ENCODE measurements around the gene POLD2. TPM values are rescaled to one million over a fixed set of nuclear protein-coding genes. Genes with fewer than 3 reads are reported as not detected.

Gene POLD2
- total and polyA plus RNA-seq, 3 experiments from 2014 or later = 74.1 to 291 (median 279) TPM

GRCh38 chr7:44110719-44111635, 12.4 kb downstream of the POLD2 start:
- Histone ChIP-seq H3K4me1 (ENCODE audit: insufficient read depth, low read length) (no peaks in the 10 kb centered on the region), H3K27me3 (ENCODE audit: insufficient read depth, low read length, poor library complexity, severe bottlenecking) (no peaks in the 10 kb centered on the region), H3K36me3 (ENCODE audit: insufficient read depth, low read length) (peaks cover 4% of the 10 kb centered on the region), H3K27ac (ENCODE audit: low read depth, low read length) (no peak overlapping the region), H3K9me3 (ENCODE audit: low read length) (no peaks in the 10 kb centered on the region), H3K4me3 (ENCODE audit: low read length) (no peak overlapping the region)
- no peaks in the 10 kb centered on the region for H3K9me3 Mint-ChIP-seq
- H3K27me3 Mint-ChIP-seq = peaks cover 0 to 10% of the 10 kb centered on the region in 2 donors
- no peak for DNase-seq
- POLR2A ChIA-PET = no interaction called here
- H3K4me3 Mint-ChIP-seq = no peak overlapping the region
- no peak overlapping the region for H3K27ac Mint-ChIP-seq
- H3K36me3 Mint-ChIP-seq = peaks cover 0 to 21% (median 4%) of the 10 kb centered on the region in 3 donors
- H3K4me1 Mint-ChIP-seq = peaks cover 0 to 1% (median under 1%) of the 10 kb centered on the region in 3 donors
- CTCF ChIA-PET = interaction anchor here (1.4 kb wide), 1 partner anchor 13 kb away, joined by 3 read pairs; the partner anchor contains the start of gene POLD2

GRCh38 chr7:44109991-44110390, 13.4 kb downstream of the POLD2 start:
- peaks cover 6 to 11% (median 9%) of the 10 kb centered on the region in 3 donors for H3K4me1 Mint-ChIP-seq
- CTCF ChIA-PET = no interaction called here
- Histone ChIP-seq H3K27me3 (ENCODE audit: insufficient read depth, low read length, poor library complexity, severe bottlenecking) (no peaks in the 10 kb centered on the region), H3K9me3 (ENCODE audit: low read length) (no peaks in the 10 kb centered on the region), H3K4me1 (ENCODE audit: insufficient read depth, low read length) (peaks cover 8% of the 10 kb centered on the region), H3K4me3 (ENCODE audit: low read length) (no peak overlapping the region), H3K27ac (ENCODE audit: low read depth, low read length) (no peak overlapping the region), H3K36me3 (ENCODE audit: insufficient read depth, low read length) (peaks cover 4% of the 10 kb centered on the region)
- POLR2A ChIA-PET = no interaction called here
- peaks cover 0 to 12% (median 2%) of the 10 kb centered on the region in 3 donors for H3K36me3 Mint-ChIP-seq
- no peak overlapping the region for H3K4me3 Mint-ChIP-seq
- no peak overlapping the region for H3K27ac Mint-ChIP-seq
- peaks cover 10 to 20% of the 10 kb centered on the region in 2 donors for H3K27me3 Mint-ChIP-seq
- DNase-seq = no peak
- H3K9me3 Mint-ChIP-seq = no peaks in the 10 kb centered on the region

DNA sequence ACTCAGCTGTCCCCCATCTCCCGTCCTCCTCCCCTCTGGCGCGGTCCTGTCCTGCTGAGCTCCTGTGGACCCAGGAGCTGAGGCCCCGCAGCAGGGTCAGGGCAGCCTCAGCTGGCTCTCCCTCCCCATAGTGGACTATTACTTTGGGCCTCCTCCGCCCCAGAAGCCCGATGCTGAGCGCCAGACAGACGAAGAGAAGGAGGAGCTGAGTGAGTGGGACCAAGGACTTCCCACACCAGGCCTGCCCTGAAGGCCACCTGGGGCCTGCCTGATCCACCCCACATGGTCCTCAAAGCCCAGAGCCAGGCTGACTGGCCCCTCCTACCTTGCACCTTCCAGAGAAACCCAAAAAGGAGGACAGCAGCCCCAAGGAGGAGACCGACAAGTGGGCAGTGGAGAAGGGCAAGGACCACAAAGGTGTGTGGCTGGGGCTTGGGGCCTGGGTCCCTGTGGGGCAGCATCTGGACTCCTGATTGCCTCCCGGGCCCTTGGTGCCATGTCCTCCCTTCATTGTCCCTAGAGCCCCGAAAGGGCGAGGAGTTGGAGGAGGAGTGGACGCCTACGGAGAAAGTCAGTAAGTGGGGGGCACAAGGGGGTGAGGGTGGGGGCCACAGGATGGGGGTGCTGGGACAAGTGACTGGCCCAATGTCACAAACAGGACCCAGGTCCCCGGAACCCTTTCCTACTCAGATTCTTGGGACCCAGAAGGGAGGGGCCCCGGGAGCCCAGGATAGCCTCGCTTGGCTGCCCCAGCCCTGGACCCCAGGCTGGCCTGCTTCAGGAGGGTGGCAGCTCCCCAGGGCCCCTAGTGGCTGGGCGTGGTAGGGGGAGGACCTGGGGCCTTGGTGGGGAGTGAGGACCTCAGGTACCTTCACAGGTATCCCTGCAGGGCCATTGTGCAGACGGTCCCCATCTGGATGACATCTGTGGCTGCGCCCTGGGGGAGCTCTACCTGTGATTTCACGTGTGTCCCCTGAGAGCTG, 14.3 kb downstream of the POLD2 start:
- no peak overlapping the region for H3K27ac Mint-ChIP-seq
- no peak for DNase-seq
- peaks cover 1% of the 10 kb centered on the region for H3K36me3 ChIP-seq (ENCODE audit: insufficient read depth, low read length)
- H3K4me1 ChIP-seq (ENCODE audit: insufficient read depth, low read length) = peaks cover 11% of the 10 kb centered on the region
- peaks cover 11 to 22% of the 10 kb centered on the region in 2 donors for H3K27me3 Mint-ChIP-seq
- H3K36me3 Mint-ChIP-seq = peaks cover 0 to 3% (median 2%) of the 10 kb centered on the region in 3 donors
- no peak overlapping the region for H3K27ac ChIP-seq (ENCODE audit: low read depth, low read length)
- ChIA-PET POLR2A (no interaction called here), CTCF (no interaction called here)
- H3K27me3 ChIP-seq (ENCODE audit: insufficient read depth, low read length, poor library complexity, severe bottlenecking) = no peaks in the 10 kb centered on the region
- H3K4me1 Mint-ChIP-seq = peaks cover 8 to 14% (median 11%) of the 10 kb centered on the region in 3 donors
- no peak overlapping the region for H3K4me3 Mint-ChIP-seq
- no peaks in the 10 kb centered on the region for H3K9me3 Mint-ChIP-seq
- no peak overlapping the region for H3K4me3 ChIP-seq (ENCODE audit: low read length)
- no peaks in the 10 kb centered on the region for H3K9me3 ChIP-seq (ENCODE audit: low read length)

GRCh38 chr7:44107961-44108767, 15.2 kb downstream of the POLD2 start:
- CTCF ChIA-PET = no interaction called here
- H3K27me3 Mint-ChIP-seq = peaks cover 16 to 26% of the 10 kb centered on the region in 2 donors
- Histone ChIP-seq H3K4me1 (ENCODE audit: insufficient read depth, low read length) (peaks cover 11% of the 10 kb centered on the region), H3K27me3 (ENCODE audit: insufficient read depth, low read length, poor library complexity, severe bottlenecking) (peaks cover 3% of the 10 kb centered on the region), H3K9me3 (ENCODE audit: low read length) (no peaks in the 10 kb centered on the region), H3K36me3 (ENCODE audit: insufficient read depth, low read length) (no peaks in the 10 kb centered on the region), H3K27ac (ENCODE audit: low read depth, low read length) (no peak overlapping the region), H3K4me3 (ENCODE audit: low read length) (no peak overlapping the region)
- no peaks in the 10 kb centered on the region for H3K9me3 Mint-ChIP-seq
- H3K27ac Mint-ChIP-seq = no peak overlapping the region
- H3K36me3 Mint-ChIP-seq = no peaks in the 10 kb centered on the region
- H3K4me3 Mint-ChIP-seq = no peak overlapping the region
- DNase-seq = no peak
- peaks cover 8 to 17% (median 11%) of the 10 kb centered on the region in 3 donors for H3K4me1 Mint-ChIP-seq
- POLR2A ChIA-PET = no interaction called here

- H3K27ac ChIP-seq (ENCODE audit: low read depth, low read length) = no peak overlapping the region
- CTCF ChIA-PET = no interaction called here
- POLR2A ChIA-PET = no interaction called here
- no peaks in the 10 kb centered on the region for H3K9me3 ChIP-seq (ENCODE audit: low read length)
- no peak for DNase-seq
- H3K27me3 ChIP-seq (ENCODE audit: insufficient read depth, low read length, poor library complexity, severe bottlenecking) = peaks cover 3% of the 10 kb centered on the region
- Mint-ChIP-seq H3K4me3 (no peak overlapping the region), H3K27ac (no peak overlapping the region), H3K36me3 (no peaks in the 10 kb centered on the region), H3K4me1 (peaks cover 8 to 17% (median 11%) of the 10 kb centered on the region in 3 donors), H3K27me3 (peaks cover 20 to 35% of the 10 kb centered on the region in 2 donors), H3K9me3 (no peaks in the 10 kb centered on the region)
- no peaks in the 10 kb centered on the region for H3K36me3 ChIP-seq (ENCODE audit: insufficient read depth, low read length)
- peaks cover 11% of the 10 kb centered on the region for H3K4me1 ChIP-seq (ENCODE audit: insufficient read depth, low read length)
- H3K4me3 ChIP-seq (ENCODE audit: low read length) = no peak overlapping the region
Measured at GRCh38 chr7:44107116-44107960, 16.0 kb downstream of the POLD2 start.

DNA sequence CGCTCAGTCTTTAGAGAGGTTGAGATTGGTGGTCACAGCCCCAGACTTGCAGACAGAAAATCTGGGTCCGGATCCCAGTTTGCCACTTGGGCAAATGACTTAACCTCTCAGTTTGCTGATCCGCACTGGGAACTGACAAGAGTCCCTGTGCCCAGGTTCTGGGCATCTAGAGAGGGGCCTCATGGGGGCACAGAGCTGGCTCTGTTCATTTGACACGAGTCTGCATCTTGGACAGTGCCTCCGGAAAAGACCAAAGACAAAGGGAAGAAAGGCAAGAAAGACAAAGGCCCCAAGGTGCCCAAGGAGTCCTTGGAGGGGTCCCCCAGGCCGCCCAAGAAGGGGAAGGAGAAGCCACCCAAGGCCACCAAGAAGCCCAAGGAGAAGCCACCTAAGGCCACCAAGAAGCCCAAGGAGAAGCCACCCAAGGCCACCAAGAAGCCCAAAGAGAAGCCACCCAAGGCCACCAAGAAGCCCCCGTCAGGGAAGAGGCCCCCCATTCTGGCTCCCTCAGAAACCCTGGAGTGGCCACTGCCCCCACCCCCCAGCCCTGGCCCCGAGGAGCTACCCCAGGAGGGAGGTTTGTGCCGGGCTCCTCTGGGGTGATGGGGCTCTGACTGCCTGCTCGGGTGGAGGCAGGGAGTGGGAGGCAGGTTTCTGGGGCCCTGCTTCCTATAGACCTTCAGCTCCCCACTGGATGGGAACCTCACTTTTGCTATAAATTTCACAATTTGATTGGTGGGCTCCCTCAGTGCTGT, 16.9 kb downstream of the POLD2 start:
- Histone ChIP-seq H3K27ac (ENCODE audit: low read depth, low read length) (no peak overlapping the region), H3K9me3 (ENCODE audit: low read length) (no peaks in the 10 kb centered on the region), H3K36me3 (ENCODE audit: insufficient read depth, low read length) (no peaks in the 10 kb centered on the region), H3K27me3 (ENCODE audit: insufficient read depth, low read length, poor library complexity, severe bottlenecking) (peaks cover 3% of the 10 kb centered on the region), H3K4me3 (ENCODE audit: low read length) (no peak overlapping the region), H3K4me1 (ENCODE audit: insufficient read depth, low read length) (peaks cover 11% of the 10 kb centered on the region)
- H3K9me3 Mint-ChIP-seq = no peaks in the 10 kb centered on the region
- peaks cover 8 to 17% (median 11%) of the 10 kb centered on the region in 3 donors for H3K4me1 Mint-ChIP-seq
- H3K27ac Mint-ChIP-seq = no peak overlapping the region
- no peak for DNase-seq
- no peaks in the 10 kb centered on the region for H3K36me3 Mint-ChIP-seq
- CTCF ChIA-PET = no interaction called here
- POLR2A ChIA-PET = interaction anchor here (0.6 kb wide), 1 partner anchor 125 kb away, joined by 3 read pairs; no protein-coding TSS in a partner anchor
- H3K4me3 Mint-ChIP-seq = peak overlapping the region in 2 of 7 donors; percentile 4 to 49
- H3K27me3 Mint-ChIP-seq = peaks cover 22 to 38% of the 10 kb centered on the region in 2 donors

Measured in CD8-positive, alpha-beta memory T cell (primary cell).